ENCODE measurements around the gene PDXDC1.
"Not testable (repeated sequence)": the region's sequence is repeated elsewhere in the genome, so short reads cannot be mapped to it uniquely, and the experiment has no call there.

The PDXDC1 gene

DNA sequence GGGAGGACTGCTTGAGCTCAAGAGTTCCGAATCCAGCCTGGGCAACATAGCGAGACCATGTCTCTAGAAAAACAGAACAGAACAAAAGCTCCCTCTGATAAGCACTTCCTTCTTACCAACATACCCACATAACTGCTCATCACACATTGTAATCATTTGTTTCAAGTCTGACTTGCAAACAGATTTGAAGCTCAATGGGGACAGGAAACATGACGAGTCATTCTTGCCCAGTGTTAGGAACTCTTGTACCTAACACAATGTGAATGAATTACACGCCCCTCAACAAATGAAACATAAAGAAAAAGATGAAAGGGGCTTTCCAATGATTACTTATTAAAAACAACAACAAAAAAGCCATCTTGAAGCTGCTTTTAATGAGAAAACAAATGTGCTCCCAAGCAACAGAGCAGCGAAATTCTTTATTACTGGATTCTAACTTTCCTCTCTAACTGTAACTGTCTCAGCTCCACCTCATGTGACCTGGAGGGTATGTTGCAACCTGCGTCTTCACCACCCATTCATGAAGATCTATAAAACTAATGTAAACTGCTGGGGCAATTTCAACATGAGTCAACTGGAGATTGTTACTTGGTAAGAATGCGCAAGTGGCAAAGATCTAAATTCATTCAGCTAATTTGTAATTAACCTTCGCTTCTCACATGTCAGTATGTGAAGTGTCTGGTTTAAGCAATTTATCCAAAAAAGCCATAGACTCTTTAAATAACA, 87.4 kb downstream of the PDXDC1 start:
- in situ Hi-C loops (cut with MboI; ENCODE audit: low sequenced_read_pairs) = not testable (repeated sequence)

DNA sequence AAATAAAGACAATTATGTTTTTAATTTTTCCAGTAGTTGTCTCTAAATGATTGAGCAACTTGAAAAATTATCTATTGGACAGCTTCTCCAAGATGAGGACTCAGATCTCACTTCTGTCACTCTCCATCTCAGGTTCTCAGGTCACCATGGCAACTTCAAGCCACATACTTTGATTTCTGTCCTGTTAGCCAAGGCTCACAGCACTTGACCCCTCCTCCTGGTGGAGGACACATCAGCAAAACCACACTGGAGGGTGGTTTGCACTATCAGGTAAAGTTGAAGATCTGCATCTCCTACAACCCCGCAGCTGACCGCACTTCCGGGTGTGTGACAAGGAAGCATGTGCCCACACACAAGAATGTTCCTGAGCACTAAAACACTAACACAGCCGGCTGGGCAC, 91.1 kb downstream of the PDXDC1 start:
- in situ Hi-C loops (cut with MboI; ENCODE audit: low sequenced_read_pairs) = not testable (repeated sequence)

DNA sequence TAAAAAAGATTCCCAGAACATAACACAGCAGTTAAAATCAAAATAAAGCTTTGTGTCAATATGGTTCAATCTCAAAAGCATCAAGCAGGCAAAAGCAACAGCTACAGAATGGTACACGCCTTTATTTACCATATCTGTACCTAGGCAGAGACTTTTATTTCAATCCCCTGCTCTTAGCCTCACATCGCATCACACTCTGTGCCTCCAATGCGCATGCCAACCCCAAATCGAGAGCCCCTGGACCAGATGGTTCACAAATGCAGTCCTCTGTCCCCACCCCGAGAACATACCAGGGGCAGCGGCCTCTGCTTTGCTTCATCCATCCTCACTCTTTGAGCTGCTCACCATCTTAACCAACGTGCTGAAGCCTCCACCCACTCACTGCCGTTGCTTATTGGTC, 91.9 kb downstream of the PDXDC1 start:
- in situ Hi-C loops (cut with MboI; ENCODE audit: low sequenced_read_pairs) = not testable (repeated sequence)

DNA sequence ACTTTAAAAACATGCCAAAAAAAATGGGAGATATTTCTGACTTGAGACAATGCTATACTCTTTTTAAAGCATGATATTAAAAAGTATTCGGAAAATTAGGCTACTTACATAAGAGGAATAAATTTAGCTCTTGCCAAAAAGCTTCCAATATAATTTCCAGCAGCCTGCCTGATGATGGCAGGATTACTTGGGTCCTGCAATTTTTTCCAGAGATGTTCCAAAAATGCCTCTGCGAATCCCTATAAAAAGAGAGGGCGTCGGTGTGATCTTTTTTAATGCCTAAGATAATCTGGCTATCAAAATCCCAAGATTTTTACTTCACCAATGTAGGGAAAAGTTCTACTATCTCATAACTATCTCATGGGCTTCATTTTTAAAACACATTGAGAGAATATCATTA, 96.2 kb downstream of the PDXDC1 start:
- in situ Hi-C loops (cut with MboI; ENCODE audit: low sequenced_read_pairs) = not testable (repeated sequence)

DNA sequence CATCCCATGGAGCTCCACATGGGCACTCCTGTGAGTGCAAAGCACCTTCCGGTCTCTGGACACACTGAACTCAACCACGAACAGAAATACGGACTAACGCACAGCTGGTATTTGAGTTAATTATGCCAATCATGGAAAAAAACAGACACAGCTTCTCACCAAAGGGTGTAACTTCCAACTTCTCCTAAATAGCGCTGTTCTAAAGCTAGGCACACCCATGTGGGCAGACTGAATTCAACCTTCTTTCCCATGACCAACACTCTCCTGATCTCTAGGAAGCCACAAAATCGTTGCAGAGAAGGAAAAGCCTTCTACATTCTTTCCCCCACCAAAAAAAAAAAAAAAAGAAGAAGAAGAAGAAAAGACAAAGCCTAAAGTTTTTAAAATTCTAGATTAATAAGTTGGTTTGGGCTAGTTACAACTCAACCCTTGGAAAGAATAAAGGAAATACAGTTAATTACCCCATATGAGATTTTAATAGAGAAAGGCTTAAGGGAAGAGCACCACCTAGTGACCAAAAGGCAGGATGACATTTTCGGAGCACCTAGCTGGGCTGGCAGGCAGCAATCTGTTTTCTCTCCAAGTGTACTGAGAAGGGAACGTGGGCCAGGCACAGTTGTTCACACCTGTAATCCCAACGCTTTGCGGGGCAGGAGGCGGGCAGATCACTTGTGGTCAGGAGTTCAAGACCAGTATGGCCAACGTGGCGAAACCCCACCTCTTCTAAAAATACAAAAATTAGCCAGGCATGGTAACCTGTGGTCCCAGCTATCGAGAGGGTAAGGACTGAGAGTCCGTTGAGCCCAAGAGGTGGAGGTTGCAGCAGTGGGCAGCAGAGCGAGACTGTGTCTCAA, 97.3 kb downstream of the PDXDC1 start:
- in situ Hi-C loops (cut with MboI; ENCODE audit: low sequenced_read_pairs) = not testable (repeated sequence)

DNA sequence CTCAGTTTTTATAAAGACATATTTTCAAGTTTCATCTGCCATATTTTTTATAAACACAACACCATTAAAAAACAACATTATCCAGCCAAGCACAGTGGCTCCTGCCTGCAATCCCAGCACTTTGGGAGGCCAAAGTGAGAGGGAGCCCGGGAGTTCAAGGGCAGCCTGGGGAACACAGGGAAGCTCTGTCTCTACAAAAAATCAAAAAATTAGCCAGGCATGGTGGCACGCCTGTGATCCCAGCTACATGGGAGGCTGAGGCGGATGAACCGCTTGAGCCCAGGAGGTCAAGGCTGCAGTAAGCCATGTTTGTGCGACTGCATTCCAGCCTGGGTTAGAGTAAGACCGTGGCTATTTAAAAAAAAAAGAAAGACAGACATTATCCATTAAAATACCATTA, 98.3 kb downstream of the PDXDC1 start:
- in situ Hi-C loops (cut with MboI; ENCODE audit: low sequenced_read_pairs) = no loop called here

DNA sequence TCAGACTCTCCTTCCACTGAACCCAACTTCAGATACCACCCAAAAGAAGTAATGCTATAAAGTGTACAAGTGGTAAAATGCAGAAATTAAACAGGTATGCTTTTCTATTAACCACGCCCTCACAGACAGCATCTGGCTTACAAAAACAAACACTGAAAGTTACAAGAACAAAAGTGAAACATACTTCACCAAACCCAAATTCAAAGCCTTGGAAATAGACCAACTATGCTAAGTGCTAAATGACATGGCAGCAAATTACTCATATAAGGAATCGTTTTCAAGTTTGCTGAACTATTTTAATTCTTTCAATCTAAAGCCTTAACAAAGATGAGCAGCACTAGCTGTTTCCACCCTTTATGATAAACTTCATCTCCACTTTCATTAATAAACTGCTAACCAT, 101.3 kb downstream of the PDXDC1 start:
- in situ Hi-C loops (cut with MboI; ENCODE audit: low sequenced_read_pairs) = not testable (repeated sequence)

DNA sequence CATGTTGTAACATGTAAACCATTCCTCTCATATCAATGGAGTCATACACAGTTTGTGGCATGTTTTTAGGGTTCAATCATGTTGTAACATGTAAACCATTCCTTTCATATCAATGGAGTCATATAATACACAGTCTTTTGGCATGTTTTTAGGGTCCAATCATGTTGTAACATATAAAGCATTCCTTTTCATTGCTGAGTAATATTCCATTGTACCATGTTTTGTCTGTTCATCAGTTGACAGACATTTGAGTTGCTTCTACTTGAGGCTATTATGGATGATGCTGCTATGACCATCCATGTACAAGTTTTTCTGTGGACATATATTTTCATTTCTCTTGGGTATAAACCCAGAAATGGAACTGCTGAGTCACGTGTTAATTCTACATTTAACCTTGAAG, 106.1 kb downstream of the PDXDC1 start:
- in situ Hi-C loops (cut with MboI; ENCODE audit: low sequenced_read_pairs) = not testable (repeated sequence)

DNA sequence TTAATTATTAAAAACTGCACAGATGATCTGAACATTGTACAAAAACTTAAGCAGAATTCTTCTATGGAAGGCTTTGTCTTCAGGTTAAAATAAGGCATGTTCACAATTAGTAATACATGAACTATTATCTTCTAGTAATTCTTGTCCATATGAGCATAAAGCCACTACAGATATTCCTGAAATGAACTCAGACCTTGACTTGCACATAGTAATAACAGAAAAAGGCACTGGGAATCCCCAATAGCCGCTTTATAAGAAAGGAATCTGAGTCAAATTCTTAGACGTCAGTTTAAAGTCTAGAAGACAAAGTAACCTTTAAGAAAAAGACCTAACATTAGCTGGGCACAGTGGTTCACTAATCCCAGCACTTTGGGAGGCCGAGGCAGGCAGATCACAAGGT, 108.0 kb downstream of the PDXDC1 start:
- in situ Hi-C loops (cut with MboI; ENCODE audit: low sequenced_read_pairs) = not testable (repeated sequence)

DNA sequence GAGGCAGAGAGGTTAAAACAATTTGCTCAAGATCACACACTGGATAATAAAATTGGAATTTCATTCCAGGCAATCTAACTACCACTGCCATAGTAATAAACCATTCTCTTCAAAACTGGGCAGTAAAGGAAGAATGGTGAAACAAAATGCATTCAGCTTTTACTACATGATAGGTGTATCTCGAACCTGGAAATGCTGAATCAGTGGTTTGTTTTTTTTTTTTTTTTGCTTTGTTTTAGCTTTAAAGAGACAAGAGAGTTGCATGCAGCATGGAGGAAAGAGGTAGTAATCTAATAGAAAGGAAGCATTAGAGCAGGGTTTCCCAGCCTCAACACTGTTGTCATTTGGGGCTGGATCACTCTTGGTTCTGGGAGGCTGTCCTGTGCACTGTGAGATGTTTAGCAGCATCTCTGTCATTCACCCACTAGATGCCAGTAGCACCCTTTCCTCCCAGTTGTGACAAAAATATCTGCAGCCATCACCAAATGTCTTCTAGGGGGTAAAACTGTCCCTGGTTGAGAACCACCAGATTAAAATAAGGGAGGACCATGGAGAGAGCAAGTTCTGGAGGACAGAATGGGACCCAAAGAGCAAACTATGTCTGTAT, 115.9 kb downstream of the PDXDC1 start:
- in situ Hi-C loops (cut with MboI; ENCODE audit: low sequenced_read_pairs) = not testable (repeated sequence)

DNA sequence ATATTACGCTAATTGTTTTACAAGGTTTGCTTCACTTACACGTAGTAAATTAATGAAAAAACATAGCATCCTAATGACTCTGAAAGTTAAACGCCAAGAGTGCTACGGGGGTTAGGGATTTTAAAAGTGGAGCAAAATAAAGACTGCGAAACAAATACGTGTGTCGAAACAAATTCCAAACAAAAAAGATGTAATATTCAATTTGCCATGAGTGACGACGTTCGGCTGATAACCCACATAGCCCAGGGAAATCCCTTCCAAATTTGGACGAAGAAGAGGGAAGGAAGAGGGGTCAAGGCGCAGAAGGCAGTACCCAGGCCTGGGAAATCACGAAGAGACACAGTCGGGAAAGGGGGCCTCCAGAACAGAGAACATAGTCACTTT, 118.7 kb downstream of the PDXDC1 start:
- in situ Hi-C loops (cut with MboI; ENCODE audit: low sequenced_read_pairs) = not testable (repeated sequence)

DNA sequence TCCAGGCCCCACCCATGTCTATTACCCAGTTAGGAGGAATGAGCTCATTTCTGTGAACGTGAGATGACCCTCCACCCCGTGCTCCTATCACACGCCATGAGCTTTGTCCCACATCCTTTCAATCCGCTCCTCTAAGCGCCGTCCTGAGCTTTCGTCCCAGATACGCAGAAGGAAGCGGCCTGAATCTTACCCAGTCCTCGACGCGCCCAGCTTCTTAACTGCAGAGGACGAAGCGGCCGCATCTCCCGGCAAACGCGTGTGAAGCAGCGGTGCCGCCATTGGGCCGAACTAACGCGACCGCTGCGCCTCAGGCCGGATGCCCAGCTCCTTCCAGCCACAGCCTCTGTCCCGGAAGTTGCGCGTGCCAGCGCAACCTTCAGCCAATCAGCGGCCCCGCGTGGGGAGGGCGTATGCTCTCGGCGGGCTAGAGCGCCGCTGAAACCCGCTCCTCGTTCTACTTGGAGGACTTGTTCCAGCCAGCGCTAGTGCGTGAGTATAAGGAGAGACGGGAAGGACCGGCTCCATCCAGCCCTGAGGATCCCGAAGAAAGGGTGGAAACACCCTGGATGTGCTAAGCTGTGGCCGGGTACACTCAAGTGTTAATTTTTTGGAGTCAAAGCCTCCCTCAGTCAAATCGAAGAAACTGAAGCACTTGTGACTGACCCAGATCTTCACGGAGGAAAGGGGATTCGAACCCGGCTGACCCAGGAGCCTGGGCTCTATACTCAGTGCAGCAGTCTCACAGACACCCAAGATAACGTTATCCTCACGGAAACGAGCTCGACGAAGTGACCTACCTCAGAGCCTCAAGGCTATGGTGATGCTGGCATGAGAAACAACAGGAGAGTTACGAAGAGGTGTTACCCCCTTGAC, 119.4 kb downstream of the PDXDC1 start, which contains the start of gene RRN3:
Gene RRN3 (minus strand): TSS at position 318 of the 873 bp plus-strand sequence. CDS start 39 bp downstream, at position 279.
- in situ Hi-C loops (cut with MboI; ENCODE audit: low sequenced_read_pairs) = not testable (repeated sequence)

DNA sequence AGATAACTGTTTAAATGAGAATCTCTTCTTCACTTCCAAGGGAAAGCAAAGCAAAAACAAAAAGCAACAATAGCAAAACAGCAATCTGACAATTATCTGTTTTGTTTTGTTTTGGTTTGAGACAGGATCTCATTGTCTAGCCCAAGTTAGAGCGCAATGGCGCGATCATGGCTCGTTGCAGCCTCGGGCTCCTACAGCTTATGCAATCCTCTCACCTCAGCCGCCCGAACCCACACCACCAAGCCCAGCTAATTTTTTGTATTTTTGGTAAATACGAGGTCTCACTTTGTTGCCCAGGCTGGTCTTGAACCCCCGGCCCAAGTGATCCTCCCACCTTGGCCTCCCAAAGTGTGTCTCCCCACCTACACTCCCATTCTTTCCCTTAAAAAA, 121.8 kb downstream of the PDXDC1 start:
- in situ Hi-C loops (cut with MboI; ENCODE audit: low sequenced_read_pairs) = not testable (repeated sequence)

DNA sequence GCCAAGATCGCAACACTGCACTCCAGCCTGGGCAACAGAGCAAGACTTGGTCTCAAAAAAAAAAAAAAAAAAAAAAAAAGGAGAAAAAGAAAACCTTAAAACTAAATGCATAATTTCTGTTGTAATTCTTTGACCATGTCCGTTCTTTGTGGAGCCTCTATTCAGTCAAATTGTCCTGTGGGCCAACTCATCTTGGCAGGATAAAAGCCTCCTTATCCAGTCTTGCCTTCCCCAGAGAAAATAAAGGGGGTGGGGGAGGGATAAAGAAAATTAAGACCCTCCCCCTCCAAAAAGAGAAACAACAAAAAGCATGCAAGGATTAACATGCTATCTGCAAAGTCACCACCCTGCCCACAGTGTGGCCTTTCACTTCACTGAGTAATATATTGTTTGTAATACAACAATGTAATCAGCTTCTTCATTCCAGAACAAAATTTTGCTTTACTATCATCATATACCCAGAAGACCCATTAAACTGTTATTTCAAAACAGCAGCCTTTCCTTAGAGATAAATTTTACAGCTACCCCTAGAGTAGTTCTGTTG, 124.6 kb downstream of the PDXDC1 start:
- in situ Hi-C loops (cut with MboI; ENCODE audit: low sequenced_read_pairs) = not testable (repeated sequence)

DNA sequence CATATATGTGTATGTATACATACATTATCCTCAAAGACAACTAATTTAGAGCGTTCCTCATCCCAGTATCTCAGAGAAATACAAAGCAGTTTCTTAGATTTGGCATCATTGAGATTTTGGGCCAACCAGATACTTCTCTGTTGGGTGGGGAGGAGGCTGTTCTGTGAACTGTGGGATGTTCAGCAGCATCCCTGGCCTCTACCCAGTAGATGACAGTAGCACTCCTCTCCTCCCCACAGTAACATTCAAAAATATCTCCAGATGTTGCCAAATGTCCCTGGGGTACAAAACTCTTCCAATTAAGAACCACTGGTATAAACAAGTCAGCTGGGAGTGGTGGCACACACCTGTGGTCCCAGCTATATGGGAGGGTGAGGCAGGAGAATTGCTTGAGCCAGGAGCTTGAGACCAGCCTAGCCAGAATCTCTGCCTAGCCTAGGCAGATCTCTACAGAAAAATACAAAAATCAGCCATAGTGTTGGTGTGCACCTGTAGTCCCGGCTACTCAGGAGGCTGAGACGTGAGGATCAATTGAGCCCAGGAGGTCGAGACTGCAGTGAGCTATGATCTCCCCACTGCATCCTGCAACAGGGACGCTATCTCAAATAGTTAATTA, 125.7 kb downstream of the PDXDC1 start:
- in situ Hi-C loops (cut with MboI; ENCODE audit: low sequenced_read_pairs) = not testable (repeated sequence)

DNA sequence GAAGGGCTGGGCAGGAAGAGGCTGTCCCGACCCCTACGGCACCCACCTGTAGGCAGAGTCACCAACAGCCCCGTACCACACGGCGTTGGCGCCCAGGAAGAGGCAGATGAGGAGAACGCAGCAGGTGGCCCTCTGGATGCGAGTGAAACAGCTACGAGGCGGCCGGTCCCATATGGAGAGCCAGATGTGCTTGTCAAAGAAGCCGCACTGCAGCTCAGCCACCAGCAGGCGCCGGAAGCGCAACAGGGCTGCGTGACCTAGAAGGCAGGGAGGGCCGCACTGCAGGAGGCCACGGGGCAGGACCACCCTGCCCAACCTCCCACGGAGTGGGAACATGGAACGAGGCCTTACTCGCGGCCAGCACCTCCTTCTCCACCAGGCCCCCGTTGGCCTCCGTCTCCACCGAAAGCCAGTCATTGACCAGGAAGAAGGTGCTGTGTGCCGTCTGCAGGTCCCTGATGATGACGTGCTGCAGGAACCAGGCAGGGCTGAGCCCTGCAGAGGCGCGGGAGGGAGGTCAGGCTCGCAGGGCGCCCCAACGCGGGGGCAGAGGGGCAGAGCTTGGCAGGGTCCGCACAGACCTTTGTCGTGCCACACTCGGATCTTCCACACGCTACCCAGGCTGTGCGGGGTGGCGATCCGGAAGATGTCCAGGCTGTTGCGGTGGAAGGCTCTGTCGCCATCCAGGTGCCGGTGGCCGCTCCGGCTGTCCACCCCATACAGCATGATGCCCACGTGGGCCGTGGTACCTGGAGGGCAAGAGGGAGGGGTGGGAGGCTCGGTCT, 153.0 kb downstream of the PDXDC1 start:
- in situ Hi-C loops (cut with MboI; ENCODE audit: low sequenced_read_pairs) = not testable (repeated sequence)

DNA sequence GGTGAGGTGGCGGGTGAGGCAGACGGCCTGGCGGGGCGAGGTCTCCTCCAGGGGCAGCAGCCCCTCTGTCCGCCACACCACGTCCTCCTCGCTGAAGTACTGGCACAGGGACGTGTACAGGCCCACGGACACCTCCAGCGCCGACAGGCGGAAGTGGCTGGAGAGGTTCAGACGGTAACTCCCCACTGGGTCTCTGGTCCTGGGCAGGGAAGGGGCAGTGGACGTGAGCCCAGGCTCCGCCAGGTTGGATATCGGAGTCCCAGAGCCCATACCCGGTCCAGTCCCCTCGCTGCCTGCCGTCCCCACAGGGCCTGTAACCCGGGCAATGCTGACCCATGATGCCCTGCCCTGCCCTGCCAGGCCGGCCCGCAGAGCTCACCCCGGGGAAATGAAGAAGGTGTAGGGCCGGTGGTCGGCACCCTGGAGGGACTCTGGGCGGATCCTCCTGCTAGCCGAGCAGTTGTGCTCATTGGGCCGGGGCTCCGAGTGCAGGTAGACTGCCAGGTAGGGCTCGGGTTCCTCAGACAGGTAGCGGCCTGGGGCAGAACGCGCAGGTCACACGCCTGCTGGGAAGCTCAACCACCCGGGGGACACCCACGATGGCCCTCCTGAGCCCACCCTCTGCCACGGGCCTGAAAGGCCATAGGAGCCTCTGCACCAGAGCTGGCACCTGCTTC, 155.6 kb downstream of the PDXDC1 start:
- in situ Hi-C loops (cut with MboI; ENCODE audit: low sequenced_read_pairs) = not testable (repeated sequence)

DNA sequence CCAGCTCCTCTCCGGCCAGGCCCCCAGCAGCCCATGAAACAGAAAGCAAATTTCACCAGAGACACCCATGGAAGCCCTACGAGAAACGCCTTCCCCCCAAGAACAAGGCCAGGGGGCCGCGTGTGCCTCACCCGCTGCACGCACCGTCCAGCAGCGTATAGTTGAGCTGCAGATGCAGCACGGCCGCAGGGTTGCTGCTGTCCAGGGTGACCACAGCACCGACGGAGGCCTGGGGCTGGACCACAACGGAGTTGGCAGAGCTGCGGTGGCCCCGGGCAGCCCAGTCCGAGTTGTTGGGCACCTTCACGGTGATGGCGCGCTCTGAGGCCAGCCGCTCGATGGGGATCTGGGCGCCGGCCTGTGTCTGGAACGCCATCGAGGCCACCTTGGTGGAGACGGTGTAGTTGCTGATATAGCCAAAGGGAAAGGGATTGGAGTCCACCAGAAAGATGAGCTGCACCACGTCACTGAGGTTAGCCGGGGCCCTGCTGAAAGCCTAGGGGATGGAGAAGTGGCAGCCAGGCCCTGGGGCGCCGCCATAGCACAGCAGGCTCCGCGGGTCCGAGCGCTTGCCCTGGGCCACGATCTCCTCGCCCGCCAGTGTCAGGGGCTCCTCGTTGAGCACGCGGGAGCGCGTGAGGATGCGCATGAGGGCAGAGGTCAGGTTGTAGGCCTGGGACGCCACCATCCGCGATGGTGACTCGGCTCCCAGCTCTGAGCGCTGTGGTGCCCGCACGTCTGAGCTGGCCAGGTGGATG, 156.3 kb downstream of the PDXDC1 start:
- in situ Hi-C loops (cut with MboI; ENCODE audit: low sequenced_read_pairs) = not testable (repeated sequence)
